Peyer's patch (tissue), 4 donors: Measurements from ENCODE around the gene DYRK1A. TPM values are rescaled to one million over a fixed set of nuclear protein-coding genes. Genes with fewer than 3 reads are reported as not detected.

Experiments
- DNase-seq, 3 donors: peaks; one replicate each; pipeline ENCODE4 v3.0.0-alpha.2; 2017 to 2019
- H3K27ac ChIP-seq, 4 donors: fragments of 200-600 bp; sonication (generic); one replicate each; pipeline ENCODE4 v1.5.1; 2016 to 2019
- H3K27me3 ChIP-seq, 2 donors: fragments of 200-600 bp; sonication (generic); one replicate each; pipeline ENCODE4 v1.5.1; 2019
- H3K36me3 ChIP-seq, 3 donors: fragments of 200-600 bp; sonication (generic); one replicate each; pipeline ENCODE4 v1.5.1; 2016 to 2019
- H3K4me1 ChIP-seq, 4 donors: fragments of 200-600 bp; sonication (generic); one replicate each; pipeline ENCODE4 v1.5.1; 2016 to 2019
- H3K4me3 ChIP-seq, 4 donors: fragments of 200-600 bp; sonication (generic); 1 replicate in 3 of 4; 2 replicates in 1 of 4; pipeline ENCODE4 v1.5.1; 2016 to 2019; ENCODE audit warnings: mild to moderate bottlenecking in 1 of 4
- H3K9me3 ChIP-seq, 4 donors: fragments of 200-600 bp; sonication (generic); one replicate each; pipeline ENCODE4 v1.5.1; 2016 to 2019; ENCODE audit warnings: mild to moderate bottlenecking in 1 of 4
- POLR2A ChIP-seq, 2 donors: fragments of 450-650 bp; IDR thresholded peaks; one replicate each; pipeline ENCODE4 v1.5.1; 2017; ENCODE audit warnings: antibody characterized with exemption in 2 of 2, mild to moderate bottlenecking in 2 of 2, moderate library complexity in 2 of 2
- total RNA-seq, 4 donors: library from RNA; depleted of rRNA; stranded (reverse); fragments of >200 nt; gene quantifications; one replicate each; pipeline ENCODE4 v1.1.0, GENCODE V29; 2016
- TF ChIP-seq, protein P1 (sequence below), 6 experiments: fragments of 450-650 bp in 4 of 6; fragments of 200-600 bp in 2 of 6; sonication (generic) in 1 of 6; IDR thresholded peaks; one replicate each; pipeline ENCODE4 v1.5.1; 2017 to 2019; ENCODE audit warnings: antibody characterized with exemption in 6 of 6, mild to moderate bottlenecking in 3 of 6, moderate library complexity in 1 of 6

DYRK1A gene
- total RNA-seq, 4 donors from 2014 or later, result 68.8 to 133 (median 81.3) TPM

DNA sequence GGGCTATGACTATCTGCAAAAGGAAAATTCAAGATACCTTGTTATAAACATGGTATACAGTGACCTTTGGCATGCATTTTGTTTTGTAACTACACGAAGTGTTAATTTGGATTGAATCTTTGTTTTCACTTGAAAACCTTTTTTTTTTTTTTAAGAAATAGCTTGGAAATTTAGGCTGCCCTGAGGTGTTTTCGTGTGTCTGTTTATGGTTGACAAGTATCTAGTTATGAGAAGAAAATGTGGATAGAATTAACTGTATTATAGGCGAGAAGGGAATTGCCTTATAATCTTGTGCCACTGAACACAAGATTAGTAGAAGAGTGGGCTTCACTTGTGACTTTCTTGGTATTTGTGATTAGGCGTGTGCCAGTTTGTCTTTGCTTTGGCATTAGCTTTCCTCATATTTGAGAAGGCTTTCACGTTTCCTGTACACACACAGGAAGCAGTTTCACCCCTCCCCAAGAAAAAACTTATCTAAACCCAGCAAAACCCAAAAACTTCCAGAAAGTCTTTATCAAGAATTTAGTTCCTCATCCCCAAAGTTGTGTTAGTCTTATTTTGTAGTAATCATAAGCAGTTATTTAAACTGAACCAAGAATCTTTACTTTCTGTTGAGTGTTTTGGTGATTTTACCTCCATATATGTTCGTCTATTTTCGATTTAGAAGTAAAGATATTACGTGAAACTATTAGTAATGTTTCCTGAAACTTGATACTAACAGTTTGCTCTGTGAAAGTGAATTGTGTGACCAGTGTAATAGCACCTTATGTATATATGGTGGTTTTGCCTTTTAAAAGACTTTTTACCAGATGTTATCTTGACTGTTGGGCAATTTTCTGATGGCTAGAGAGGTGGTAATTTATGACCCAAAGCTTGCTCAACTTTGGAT, 3.8 kb downstream of the DYRK1A start:
- H3K4me3 ChIP-seq, result peak overlapping the region in 1 of 4 donors; percentile 98
- no peaks in the 10 kb centered on the region for H3K27me3 ChIP-seq
- TF ChIP-seq, protein P1, sequence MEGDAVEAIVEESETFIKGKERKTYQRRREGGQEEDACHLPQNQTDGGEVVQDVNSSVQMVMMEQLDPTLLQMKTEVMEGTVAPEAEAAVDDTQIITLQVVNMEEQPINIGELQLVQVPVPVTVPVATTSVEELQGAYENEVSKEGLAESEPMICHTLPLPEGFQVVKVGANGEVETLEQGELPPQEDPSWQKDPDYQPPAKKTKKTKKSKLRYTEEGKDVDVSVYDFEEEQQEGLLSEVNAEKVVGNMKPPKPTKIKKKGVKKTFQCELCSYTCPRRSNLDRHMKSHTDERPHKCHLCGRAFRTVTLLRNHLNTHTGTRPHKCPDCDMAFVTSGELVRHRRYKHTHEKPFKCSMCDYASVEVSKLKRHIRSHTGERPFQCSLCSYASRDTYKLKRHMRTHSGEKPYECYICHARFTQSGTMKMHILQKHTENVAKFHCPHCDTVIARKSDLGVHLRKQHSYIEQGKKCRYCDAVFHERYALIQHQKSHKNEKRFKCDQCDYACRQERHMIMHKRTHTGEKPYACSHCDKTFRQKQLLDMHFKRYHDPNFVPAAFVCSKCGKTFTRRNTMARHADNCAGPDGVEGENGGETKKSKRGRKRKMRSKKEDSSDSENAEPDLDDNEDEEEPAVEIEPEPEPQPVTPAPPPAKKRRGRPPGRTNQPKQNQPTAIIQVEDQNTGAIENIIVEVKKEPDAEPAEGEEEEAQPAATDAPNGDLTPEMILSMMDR (IDR thresholded peaks at IDR 0.05), result no peak
- TF ChIP-seq POLR2A (IDR thresholded peaks at IDR 0.05), result no peak
- no peak for DNase-seq
- peaks cover 0 to 58% (median 7%) of the 10 kb centered on the region in 4 donors for H3K4me1 ChIP-seq
- H3K9me3 ChIP-seq, result no peaks in the 10 kb centered on the region
- peak overlapping the region in 2 of 4 donors; percentile 14 to 21 for H3K27ac ChIP-seq
- no peaks in the 10 kb centered on the region for H3K36me3 ChIP-seq

DNA sequence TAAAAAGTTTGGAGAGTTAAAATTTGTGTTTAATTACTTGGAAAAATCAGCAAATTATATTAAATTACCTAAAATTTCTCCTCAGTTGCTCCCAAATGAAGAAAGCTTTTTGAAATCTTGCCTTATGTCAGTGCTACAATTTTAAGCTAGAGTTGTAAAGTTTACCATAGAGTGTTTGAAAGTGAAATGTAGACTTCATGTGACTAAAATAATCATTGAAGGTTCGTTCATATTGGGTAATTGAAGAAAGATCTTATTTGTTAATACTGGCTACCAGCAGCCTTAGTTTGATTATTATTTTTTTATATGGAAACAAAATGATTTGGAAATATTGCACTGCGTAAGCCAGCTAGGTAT, 4.4 kb downstream of the DYRK1A start:
- Histone ChIP-seq H3K4me1 (peaks cover 0 to 64% (median 10%) of the 10 kb centered on the region in 4 donors), H3K9me3 (no peaks in the 10 kb centered on the region), H3K27ac (no peak overlapping the region), H3K36me3 (no peaks in the 10 kb centered on the region), H3K27me3 (no peaks in the 10 kb centered on the region), H3K4me3 (no peak overlapping the region)
- no peak for DNase-seq
- TF ChIP-seq, protein P1 (IDR thresholded peaks at IDR 0.05), result no peak
- no peak for TF ChIP-seq POLR2A (IDR thresholded peaks at IDR 0.05)

DNA sequence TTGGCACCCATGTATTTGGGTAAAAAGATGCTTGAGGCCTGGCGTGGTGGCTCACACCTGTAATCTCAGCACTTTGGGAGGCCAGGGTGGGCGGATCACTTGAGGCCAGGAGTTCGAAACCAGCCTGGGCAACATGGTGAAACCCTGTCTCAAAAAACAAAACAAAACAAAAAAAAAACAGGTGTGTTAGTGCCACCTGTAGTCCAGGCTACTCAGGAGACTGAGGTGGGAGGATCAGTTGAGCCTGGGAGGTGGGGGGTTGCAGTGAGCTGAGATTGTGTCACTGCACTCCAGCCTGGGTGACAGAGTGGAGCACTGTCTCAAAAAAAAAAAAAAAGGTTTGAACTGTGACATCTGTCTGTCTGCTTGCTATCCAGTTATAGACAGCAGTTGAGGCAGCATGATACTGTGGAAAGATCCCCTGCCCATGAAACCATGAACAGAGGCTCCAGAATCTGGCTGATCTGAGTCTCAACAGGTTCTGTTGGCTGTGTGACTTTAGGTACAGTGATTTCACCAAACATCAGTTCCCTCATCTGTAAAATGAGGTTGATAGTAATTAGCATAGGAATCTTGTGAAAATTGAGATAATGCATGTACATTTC, 5.7 kb downstream of the DYRK1A start:
- peaks cover 0 to 69% (median 11%) of the 10 kb centered on the region in 4 donors for H3K4me1 ChIP-seq
- no peaks in the 10 kb centered on the region for H3K27me3 ChIP-seq
- no peak for TF ChIP-seq POLR2A (IDR thresholded peaks at IDR 0.05)
- TF ChIP-seq, protein P1 (IDR thresholded peaks at IDR 0.05), result no peak
- no peaks in the 10 kb centered on the region for H3K36me3 ChIP-seq
- no peak overlapping the region for H3K27ac ChIP-seq
- H3K9me3 ChIP-seq, result no peaks in the 10 kb centered on the region
- no peak for DNase-seq
- no peak overlapping the region for H3K4me3 ChIP-seq

DNA sequence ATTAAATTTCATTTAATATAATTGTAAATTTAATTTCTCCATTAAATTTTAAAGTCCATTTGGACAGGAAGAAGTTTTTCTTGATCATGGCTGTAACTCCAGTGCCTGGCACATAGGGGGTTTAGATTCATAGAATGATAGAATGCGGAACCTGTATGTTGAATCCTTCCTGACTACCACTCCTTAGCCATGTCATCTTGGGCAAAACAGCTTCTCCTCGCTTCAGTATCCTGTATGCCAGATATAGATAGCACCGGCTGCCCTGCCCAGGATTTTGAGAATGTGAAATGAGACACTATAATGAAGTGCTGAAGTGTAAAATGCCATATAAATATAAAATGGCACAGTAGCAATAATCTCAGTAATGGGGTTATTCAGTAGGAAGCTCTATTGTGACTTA, 6.4 kb downstream of the DYRK1A start:
- Histone ChIP-seq H3K4me3 (no peak overlapping the region), H3K9me3 (no peaks in the 10 kb centered on the region), H3K27me3 (no peaks in the 10 kb centered on the region), H3K36me3 (no peaks in the 10 kb centered on the region), H3K27ac (no peak overlapping the region), H3K4me1 (peaks cover 0 to 71% (median 11%) of the 10 kb centered on the region in 4 donors)
- no peak for DNase-seq
- TF ChIP-seq POLR2A (IDR thresholded peaks at IDR 0.05), result no peak
- TF ChIP-seq, protein P1 (IDR thresholded peaks at IDR 0.05), result no peak

DNA sequence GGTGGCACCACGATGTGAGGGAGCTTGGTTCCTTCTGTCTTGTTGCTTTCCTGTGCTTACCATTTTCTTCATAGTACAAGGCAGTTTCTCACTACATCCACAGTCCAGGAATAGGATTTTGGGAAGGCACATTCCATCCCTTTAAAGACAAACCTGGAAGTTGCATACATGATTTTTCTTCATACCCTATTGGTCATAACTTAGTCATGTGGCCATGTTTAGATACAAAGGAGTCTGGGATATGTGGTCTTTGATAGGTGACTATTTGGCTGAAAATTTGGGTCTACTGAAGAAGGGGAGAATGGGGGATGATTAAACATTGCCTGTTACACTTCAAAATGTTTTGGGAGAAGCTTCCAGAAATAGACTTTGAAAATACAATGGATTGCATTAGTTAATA, 7.0 kb downstream of the DYRK1A start:
- peaks cover 0 to 74% (median 13%) of the 10 kb centered on the region in 4 donors for H3K4me1 ChIP-seq
- no peak for DNase-seq
- no peak overlapping the region for H3K27ac ChIP-seq

More for the DNA sequence above, 7.0 kb downstream of the DYRK1A start:
- Histone ChIP-seq H3K36me3 (no peaks in the 10 kb centered on the region), H3K4me3 (no peak overlapping the region), H3K9me3 (no peaks in the 10 kb centered on the region), H3K27me3 (no peaks in the 10 kb centered on the region)
- no peak for TF ChIP-seq POLR2A (IDR thresholded peaks at IDR 0.05)
- TF ChIP-seq, protein P1 (IDR thresholded peaks at IDR 0.05), result no peak
